ENCODE results near the gene BABAM2. TPM values are rescaled to one million over a fixed set of nuclear protein-coding genes. Genes with fewer than 3 reads are reported as not detected.
"Not testable (repeated sequence)": the region's sequence is repeated elsewhere in the genome, so short reads cannot be mapped to it uniquely, and the experiment has no call there.

The BABAM2 gene
- total and polyA plus RNA-seq, 2 experiments from 2014 or later: 35.2 to 46.1 TPM

DNA sequence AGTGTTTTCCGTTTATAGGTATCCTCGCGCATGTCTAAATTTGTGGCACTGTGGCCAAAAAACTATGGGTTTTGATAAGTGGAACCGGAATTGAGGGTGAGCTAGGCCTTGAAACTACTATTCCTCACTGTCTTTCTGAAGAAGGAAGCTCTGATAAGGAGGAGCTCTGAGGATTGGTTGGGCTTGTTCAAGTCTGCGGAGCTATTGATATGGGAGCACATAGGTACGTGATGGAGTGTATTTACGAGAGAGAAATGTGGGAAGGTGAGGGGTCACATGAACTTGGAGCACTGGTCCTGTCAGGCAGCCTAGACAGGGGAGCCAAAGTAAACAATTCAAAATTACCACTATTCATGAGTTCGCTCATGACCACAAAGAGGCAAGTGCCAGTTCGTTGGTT is 131.4 kb downstream of the BABAM2 start:
- no peak overlapping the region for H3K4me3 ChIP-seq
- no peaks in the 10 kb centered on the region for H3K9me2 ChIP-seq (ENCODE audit: insufficient read depth)
- no peaks in the 10 kb centered on the region for H3K27me3 ChIP-seq (replicated peaks; ENCODE audit: insufficient read depth)
- H3F3A ChIP-seq (ENCODE audit: insufficient read depth): no peaks in the 10 kb centered on the region
- TF ChIP-seq EZH2 (IDR thresholded peaks at IDR 0.05; ENCODE audit: insufficient read depth, poor library complexity, severe bottlenecking): no peak
- no peak for TF ChIP-seq EZH2phosphoT487 (IDR thresholded peaks at IDR 0.05; ENCODE audit: insufficient read depth, low read depth)
- in situ Hi-C loops (cut with MboI): no loop called here
- no peak for DNase-seq
- no peak overlapping the region for H3K27ac ChIP-seq
- H3K36me3 ChIP-seq (ENCODE audit: low read depth): 0 out of 2 replicates have a peak, but pooled peaks cover 7% of the 10 kb centered on the region
- no peaks in the 10 kb centered on the region for H4K20me1 ChIP-seq (ENCODE audit: insufficient read depth)
- no peaks in the 10 kb centered on the region for H3K4me1 ChIP-seq (ENCODE audit: insufficient read depth)
- H3K4me2 ChIP-seq (ENCODE audit: unreplicated experiment): no peak overlapping the region
- no peak overlapping the region for H2AFZ ChIP-seq
- no peaks in the 10 kb centered on the region for H3K79me2 ChIP-seq (ENCODE audit: insufficient read depth)
- H3K9me3 ChIP-seq (ENCODE audit: low read depth): no peaks in the 10 kb centered on the region
- H3K9ac ChIP-seq: no peak overlapping the region
- 97% methylated on average over 9 of the region's 9 CpGs for WGBS, 2 experiments (ENCODE audit: low coverage in 1 of 2, low lambda C conversion rate in 2 of 2, missing lambda C conversion rate in 2 of 2)

DNA sequence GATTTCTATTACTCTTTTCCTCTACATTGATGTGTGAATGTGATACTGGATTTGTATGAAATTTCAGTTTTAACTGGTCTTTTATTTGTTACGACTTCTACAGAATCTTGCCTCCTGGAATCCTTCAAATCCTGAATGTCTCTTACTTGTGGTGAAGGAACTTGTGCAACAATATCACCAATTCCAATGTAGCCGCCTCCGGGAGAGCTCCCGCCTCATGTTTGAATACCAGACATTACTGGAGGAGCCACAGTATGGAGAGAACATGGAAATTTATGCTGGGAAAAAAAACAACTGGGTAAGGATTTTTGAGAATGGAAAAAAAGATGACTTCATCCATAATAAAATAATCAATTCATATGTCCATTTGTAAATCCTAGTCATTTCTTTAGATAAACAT is 134.6 kb downstream of the BABAM2 start:
- 0 out of 2 replicates have a peak, but pooled peaks cover 7% of the 10 kb centered on the region for H3K36me3 ChIP-seq (ENCODE audit: low read depth)
- no peak overlapping the region for H3K27ac ChIP-seq
- no peaks in the 10 kb centered on the region for H3K4me1 ChIP-seq (ENCODE audit: insufficient read depth)
- H3K9ac ChIP-seq: no peak overlapping the region
- H3K9me3 ChIP-seq (ENCODE audit: low read depth): no peaks in the 10 kb centered on the region
- in situ Hi-C loops (cut with MboI): no loop called here
- H3K4me3 ChIP-seq: no peak overlapping the region
- H2AFZ ChIP-seq: no peak overlapping the region
- H3K27me3 ChIP-seq (replicated peaks; ENCODE audit: insufficient read depth): no peaks in the 10 kb centered on the region
- no peak overlapping the region for H3K4me2 ChIP-seq (ENCODE audit: unreplicated experiment)
- H3F3A ChIP-seq (ENCODE audit: insufficient read depth): no peaks in the 10 kb centered on the region
- WGBS, 2 experiments (ENCODE audit: low coverage in 1 of 2, low lambda C conversion rate in 2 of 2, missing lambda C conversion rate in 2 of 2): 97% methylated on average over 4 of the region's 4 CpGs
- no peak for DNase-seq
- TF ChIP-seq EZH2 (IDR thresholded peaks at IDR 0.05; ENCODE audit: insufficient read depth, poor library complexity, severe bottlenecking) (no peak), EZH2phosphoT487 (IDR thresholded peaks at IDR 0.05; ENCODE audit: insufficient read depth, low read depth) (no peak)
- H3K9me2 ChIP-seq (ENCODE audit: insufficient read depth): no peaks in the 10 kb centered on the region
- no peaks in the 10 kb centered on the region for H3K79me2 ChIP-seq (ENCODE audit: insufficient read depth)
- no peaks in the 10 kb centered on the region for H4K20me1 ChIP-seq (ENCODE audit: insufficient read depth)

DNA sequence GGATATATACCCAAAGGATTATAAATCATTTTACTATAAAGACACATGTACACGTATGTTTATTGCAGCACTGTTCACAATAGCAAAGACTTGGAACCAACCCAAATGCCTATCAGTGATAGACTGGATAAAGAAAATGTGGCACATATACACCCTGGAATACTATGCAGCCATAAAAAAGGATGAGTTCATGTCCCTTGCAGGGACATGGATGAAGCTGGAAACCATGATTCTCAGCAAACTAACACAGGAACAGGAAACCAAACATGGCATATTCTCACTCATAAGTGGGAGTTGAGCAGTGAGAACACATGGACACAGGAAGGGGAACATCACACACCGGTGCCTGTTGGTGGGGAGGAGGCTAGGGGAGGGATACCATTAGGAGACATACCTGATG is 135.7 kb downstream of the BABAM2 start:
- in situ Hi-C loops (cut with MboI); H4K20me1 ChIP-seq (ENCODE audit: insufficient read depth); H3F3A ChIP-seq (ENCODE audit: insufficient read depth); H3K9me2 ChIP-seq (ENCODE audit: insufficient read depth); H3K4me3 ChIP-seq; H3K27me3 ChIP-seq (replicated peaks; ENCODE audit: insufficient read depth); H3K4me2 ChIP-seq (ENCODE audit: unreplicated experiment); H3K9ac ChIP-seq; H2AFZ ChIP-seq; H3K9me3 ChIP-seq (ENCODE audit: low read depth); H3K79me2 ChIP-seq (ENCODE audit: insufficient read depth); H3K27ac ChIP-seq; H3K36me3 ChIP-seq (ENCODE audit: low read depth); H3K4me1 ChIP-seq (ENCODE audit: insufficient read depth); DNase-seq: not testable (repeated sequence)
- WGBS, 2 experiments (ENCODE audit: low coverage in 1 of 2, low lambda C conversion rate in 2 of 2, missing lambda C conversion rate in 2 of 2): 100% methylated on average over 2 of the region's 2 CpGs

DNA sequence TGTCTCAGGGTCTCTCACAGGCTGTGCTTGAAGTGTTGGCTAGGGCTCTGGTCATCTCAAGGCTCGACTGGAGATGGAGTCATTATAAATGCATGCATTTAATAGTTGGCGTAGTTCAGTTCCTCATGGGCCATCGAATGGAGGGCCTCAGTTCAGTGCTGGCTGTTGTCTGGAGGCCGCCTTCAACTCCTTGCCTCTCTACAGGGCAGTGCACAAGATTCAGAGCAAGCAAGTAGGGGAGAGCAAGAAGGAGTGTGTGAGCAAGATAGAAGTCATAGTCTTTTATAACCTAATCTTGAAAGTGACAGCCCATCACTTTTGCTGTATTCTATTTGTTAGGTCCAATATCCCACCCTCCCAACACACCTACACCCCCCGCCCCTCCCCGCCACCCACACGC is 137.5 kb downstream of the BABAM2 start:
- Histone ChIP-seq H3K27me3 (replicated peaks; ENCODE audit: insufficient read depth) (no peaks in the 10 kb centered on the region), H3K9ac (no peak overlapping the region), H4K20me1 (ENCODE audit: insufficient read depth) (no peaks in the 10 kb centered on the region), H2AFZ (no peak overlapping the region), H3K4me3 (no peak overlapping the region), H3K9me2 (ENCODE audit: insufficient read depth) (no peaks in the 10 kb centered on the region), H3K36me3 (ENCODE audit: low read depth) (0 out of 2 replicates have a peak, but pooled peaks cover 7% of the 10 kb centered on the region), H3F3A (ENCODE audit: insufficient read depth) (no peaks in the 10 kb centered on the region), H3K4me2 (ENCODE audit: unreplicated experiment) (no peak overlapping the region), H3K27ac (no peak overlapping the region), H3K4me1 (ENCODE audit: insufficient read depth) (no peaks in the 10 kb centered on the region), H3K9me3 (ENCODE audit: low read depth) (no peaks in the 10 kb centered on the region), H3K79me2 (ENCODE audit: insufficient read depth) (no peaks in the 10 kb centered on the region)
- TF ChIP-seq EZH2phosphoT487 (IDR thresholded peaks at IDR 0.05; ENCODE audit: insufficient read depth, low read depth): no peak
- TF ChIP-seq EZH2 (IDR thresholded peaks at IDR 0.05; ENCODE audit: insufficient read depth, poor library complexity, severe bottlenecking): no peak
- 94 to 96% methylated on average over 7 of the region's 7 CpGs for WGBS, 2 experiments (ENCODE audit: low coverage in 1 of 2, low lambda C conversion rate in 2 of 2, missing lambda C conversion rate in 2 of 2)
- in situ Hi-C loops (cut with MboI): no loop called here
- no peak for DNase-seq

DNA sequence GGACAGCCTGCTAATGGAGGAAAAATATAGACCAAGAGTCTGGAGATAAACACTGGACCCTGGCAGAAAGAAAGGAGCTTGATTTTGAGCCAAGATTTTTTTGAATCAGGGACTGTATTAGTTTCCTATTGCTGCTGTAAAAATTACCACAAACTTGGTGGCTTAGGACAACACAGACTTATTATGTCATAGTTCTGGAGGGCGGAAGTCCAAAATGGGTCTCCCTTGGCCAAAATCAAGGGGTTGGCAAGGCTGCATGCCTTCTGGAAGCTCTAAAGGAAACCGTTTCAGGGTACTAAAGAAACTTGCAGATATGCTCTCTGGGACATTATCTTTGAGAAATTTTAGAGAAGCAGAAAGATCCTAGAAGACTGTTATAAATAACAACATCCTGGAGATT is 140.1 kb downstream of the BABAM2 start:
- DNase-seq: no peak
- H2AFZ ChIP-seq: no peak overlapping the region

More for the DNA sequence above, 140.1 kb downstream of the BABAM2 start:
- Histone ChIP-seq H3K4me3 (no peak overlapping the region), H3K9me3 (ENCODE audit: low read depth) (no peaks in the 10 kb centered on the region), H3F3A (ENCODE audit: insufficient read depth) (no peaks in the 10 kb centered on the region), H3K27ac (no peak overlapping the region), H4K20me1 (ENCODE audit: insufficient read depth) (no peaks in the 10 kb centered on the region), H3K27me3 (replicated peaks; ENCODE audit: insufficient read depth) (no peaks in the 10 kb centered on the region), H3K36me3 (ENCODE audit: low read depth) (0 out of 2 replicates have a peak, but pooled peaks cover 7% of the 10 kb centered on the region), H3K4me2 (ENCODE audit: unreplicated experiment) (no peak overlapping the region), H3K79me2 (ENCODE audit: insufficient read depth) (no peaks in the 10 kb centered on the region), H3K4me1 (ENCODE audit: insufficient read depth) (no peaks in the 10 kb centered on the region), H3K9me2 (ENCODE audit: insufficient read depth) (no peaks in the 10 kb centered on the region), H3K9ac (no peak overlapping the region)
- in situ Hi-C loops (cut with MboI): no loop called here
- TF ChIP-seq EZH2phosphoT487 (IDR thresholded peaks at IDR 0.05; ENCODE audit: insufficient read depth, low read depth): no peak
- no peak for TF ChIP-seq EZH2 (IDR thresholded peaks at IDR 0.05; ENCODE audit: insufficient read depth, poor library complexity, severe bottlenecking)
- 33 to 34% methylated on average over 2 of the region's 2 CpGs for WGBS, 2 experiments (ENCODE audit: low coverage in 1 of 2, low lambda C conversion rate in 2 of 2, missing lambda C conversion rate in 2 of 2)
